ENCODE data around the gene PCED1B. TPM values are rescaled to one million over a fixed set of nuclear protein-coding genes. Genes with fewer than 3 reads are reported as not detected.
"Not testable (repeated sequence)": the region's sequence is repeated elsewhere in the genome, so short reads cannot be mapped to it uniquely, and the experiment has no call there.

Gene PCED1B
- polyA plus RNA-seq, 1 donor, result 0.72 TPM

- DNase-seq, result no peak
These were observed 134.0 kb downstream of the PCED1B start for GRCh38 chr12:47213396-47213795.

GRCh38 chr12:47214001-47214619, 134.7 kb downstream of the PCED1B start:
- DNase-seq, result no peak

GRCh38 chr12:47214771-47215170, 135.3 kb downstream of the PCED1B start:
- DNase-seq, result no peak

GRCh38 chr12:47216150-47216677, 136.8 kb downstream of the PCED1B start:
- no peak for DNase-seq

- DNase-seq, result not testable (repeated sequence)
These were observed 138.1 kb downstream of the PCED1B start for GRCh38 chr12:47217595-47217869.

GRCh38 chr12:47218191-47218654, 138.8 kb downstream of the PCED1B start:
- DNase-seq, result no peak

- no peak for DNase-seq
These were observed 139.8 kb downstream of the PCED1B start for GRCh38 chr12:47219243-47219642.

- no peak for DNase-seq
These were observed 142.0 kb downstream of the PCED1B start for GRCh38 chr12:47221256-47222023.

- no peak for DNase-seq
These were observed 143.2 kb downstream of the PCED1B start for GRCh38 chr12:47222520-47223030.

GRCh38 chr12:47223031-47223847, 143.8 kb downstream of the PCED1B start:
- DNase-seq, result no peak

GRCh38 chr12:47223848-47224213, 144.4 kb downstream of the PCED1B start:
- DNase-seq, result no peak

GRCh38 chr12:47224563-47225133, 145.2 kb downstream of the PCED1B start:
- DNase-seq, result no peak

GRCh38 chr12:47225356-47225755, 145.9 kb downstream of the PCED1B start:
- DNase-seq, result no peak

GRCh38 chr12:47226199-47226598, 146.8 kb downstream of the PCED1B start:
- DNase-seq, result no peak

GRCh38 chr12:47228802-47229201, 149.4 kb downstream of the PCED1B start:
- DNase-seq, result no peak

- no peak for DNase-seq
These were observed 152.0 kb downstream of the PCED1B start for GRCh38 chr12:47231456-47231855.

- DNase-seq, result no peak
These were observed 155.2 kb downstream of the PCED1B start for GRCh38 chr12:47234576-47235141.

- DNase-seq, result no peak
These were observed 156.0 kb downstream of the PCED1B start for GRCh38 chr12:47235258-47236040.

- no peak for DNase-seq
These were observed 156.8 kb downstream of the PCED1B start for GRCh38 chr12:47236109-47236714.

GRCh38 chr12:47237751-47238211, 158.4 kb downstream of the PCED1B start:
- no peak for DNase-seq

GRCh38 chr12:47238669-47239114, 159.3 kb downstream of the PCED1B start:
- DNase-seq, result no peak
